Uterus (tissue), 4 donors: ENCODE data around the gene NAV3. TPM values are rescaled to one million over a fixed set of nuclear protein-coding genes. Genes with fewer than 3 reads are reported as not detected.

Experiments
- DNase-seq, 2 donors: peaks; one replicate each; pipeline ENCODE4 v3.0.0-alpha.2; 2019 to 2020
- H3K27ac ChIP-seq, 2 donors: fragments of 200-600 bp; sonication (generic); 1 replicate in 1 of 2; 2 replicates in 1 of 2; pipeline ENCODE4 v1.5.1; 2016 to 2018
- H3K27me3 ChIP-seq, 2 donors: fragments of 200-600 bp; sonication (generic); one replicate each; pipeline ENCODE4 v1.5.1; 2018 to 2019; ENCODE audit warnings: control low read depth in 1 of 2
- H3K36me3 ChIP-seq, 2 donors: fragments of 200-600 bp; sonication (generic); one replicate each; pipeline ENCODE4 v1.5.1; 2019; ENCODE audit warnings: control low read depth in 1 of 2
- H3K4me1 ChIP-seq, 2 donors: fragments of 200-600 bp; sonication (generic); one replicate each; pipeline ENCODE4 v1.5.1; 2018 to 2019; ENCODE audit warnings: control low read depth in 1 of 2
- H3K4me3 ChIP-seq, 2 donors: fragments of 200-600 bp; sonication (generic); 1 replicate in 1 of 2; 2 replicates in 1 of 2; pipeline ENCODE4 v1.5.1; 2018 to 2019; ENCODE audit warnings: mild to moderate bottlenecking in 1 of 2
- H3K9me3 ChIP-seq, 2 donors: fragments of 200-600 bp; sonication (generic); one replicate each; pipeline ENCODE4 v1.5.1; 2019; ENCODE audit warnings: control low read depth in 1 of 2
- CTCF ChIP-seq, 4 experiments: fragments of 200-600 bp in 2 of 4; fragments of 450-650 bp in 2 of 4; sonication (generic) in 2 of 4; IDR thresholded peaks; one replicate each; pipeline ENCODE4 v1.5.1; 2016 to 2019; ENCODE audit warnings: antibody characterized with exemption in 4 of 4, mild to moderate bottlenecking in 2 of 4, moderate library complexity in 1 of 4
- POLR2A ChIP-seq, 2 donors: fragments of 450-650 bp; IDR thresholded peaks; one replicate each; pipeline ENCODE4 v1.6.1; 2016; ENCODE audit warnings: antibody characterized with exemption in 2 of 2, mild to moderate bottlenecking in 1 of 2, moderate library complexity in 1 of 2
- intact Hi-C: fragments of 100-400 bp; cut with DNase I; formaldehyde crosslinking; loops from one replicate; pipeline ENCODE4 v1.15.1; 2023; ENCODE audit warnings: low total_unique reads
- total RNA-seq, 4 donors: library from RNA; depleted of rRNA in 3 of 4; stranded (reverse); fragments of >200 nt in 3 of 4; gene quantifications; one replicate each; pipeline versions ENCODE4 v1.1.0 to v1.2.4, GENCODE V29; 2014 to 2023
- donor health status: DM: yes; HTN: yes; CAD: no.

The NAV3 gene
- total RNA-seq, 4 donors from 2014 or later = 7.2 to 33.9 (median 13.0) TPM

- no peak for DNase-seq
- Histone ChIP-seq H3K4me1 (no peaks in the 10 kb centered on the region), H3K27me3 (no peaks in the 10 kb centered on the region), H3K36me3 (no peaks in the 10 kb centered on the region), H3K9me3 (no peaks in the 10 kb centered on the region), H3K4me3 (no peak overlapping the region), H3K27ac (no peak overlapping the region)
- intact Hi-C loops = no loop called here
- no peak for TF ChIP-seq CTCF (IDR thresholded peaks at IDR 0.05)
- no peak for TF ChIP-seq POLR2A (IDR thresholded peaks at IDR 0.05)
These were observed 188.2 kb downstream of the NAV3 start for GRCh38 chr12:78018939-78019338.

- H3K27me3 ChIP-seq = no peaks in the 10 kb centered on the region
- H3K36me3 ChIP-seq = no peaks in the 10 kb centered on the region
- TF ChIP-seq POLR2A (IDR thresholded peaks at IDR 0.05) = no peak
- H3K4me3 ChIP-seq = no peak overlapping the region
- intact Hi-C loops = no loop called here
- DNase-seq = no peak
- H3K9me3 ChIP-seq = no peaks in the 10 kb centered on the region
- no peak overlapping the region for H3K27ac ChIP-seq
- peaks cover 0 to under 1% of the 10 kb centered on the region in 2 donors for H3K4me1 ChIP-seq
These were observed 197.7 kb downstream of the NAV3 start for GRCh38 chr12:78028426-78028825.

GRCh38 chr12:78034025-78034424, 203.3 kb downstream of the NAV3 start:
- TF ChIP-seq POLR2A (IDR thresholded peaks at IDR 0.05) (no peak), CTCF (IDR thresholded peaks at IDR 0.05) (no peak)
- Histone ChIP-seq H3K9me3 (no peaks in the 10 kb centered on the region), H3K36me3 (no peaks in the 10 kb centered on the region), H3K27me3 (no peaks in the 10 kb centered on the region), H3K4me1 (peaks cover 0 to 3% of the 10 kb centered on the region in 2 donors), H3K4me3 (no peak overlapping the region), H3K27ac (no peak overlapping the region)
- intact Hi-C loops = no loop called here
- DNase-seq = peak in 1 of 2 donors; percentile 26

GRCh38 chr12:78035901-78036606, 205.4 kb downstream of the NAV3 start:
- intact Hi-C loops = no loop called here

GRCh38 chr12:78036874-78037273, 206.2 kb downstream of the NAV3 start:
- H3K4me3 ChIP-seq = no peak overlapping the region
- DNase-seq = no peak
- TF ChIP-seq CTCF (IDR thresholded peaks at IDR 0.05) (no peak), POLR2A (IDR thresholded peaks at IDR 0.05) (no peak)
- H3K27ac ChIP-seq = peak overlapping the region; percentile 44 to 59
- H3K36me3 ChIP-seq = no peaks in the 10 kb centered on the region
- no peaks in the 10 kb centered on the region for H3K9me3 ChIP-seq
- intact Hi-C loops = no loop called here
- H3K27me3 ChIP-seq = no peaks in the 10 kb centered on the region
- peaks cover 0 to 3% of the 10 kb centered on the region in 2 donors for H3K4me1 ChIP-seq

More at GRCh38 chr12:78035901-78036606, 205.4 kb downstream of the NAV3 start:
- no peaks in the 10 kb centered on the region for H3K36me3 ChIP-seq
- peak; percentile 16 to 17 for DNase-seq
- H3K27me3 ChIP-seq = no peaks in the 10 kb centered on the region
- no peaks in the 10 kb centered on the region for H3K9me3 ChIP-seq
- peak overlapping the region; percentile 19 to 20 for H3K4me3 ChIP-seq
- H3K4me1 ChIP-seq = peaks cover 0 to 3% of the 10 kb centered on the region in 2 donors
- peak overlapping the region; percentile 44 to 59 for H3K27ac ChIP-seq
- TF ChIP-seq POLR2A (IDR thresholded peaks at IDR 0.05) (no peak), CTCF (IDR thresholded peaks at IDR 0.05) (no peak)
